ENCODE measurements around the gene SINHCAF.

- TF ChIP-seq EGR1 (IDR thresholded peaks at IDR 0.05; ENCODE audit: low read depth) (no peak), ZNF274 (IDR thresholded peaks at IDR 0.05; ENCODE audit: low read depth, low read length) (no peak), POLR2A (IDR thresholded peaks at IDR 0.05; ENCODE audit: borderline replicate concordance, extremely low read depth, insufficient read depth, insufficient read length) (no peak), REST (IDR thresholded peaks at IDR 0.05; ENCODE audit: low read depth) (no peak), CTCF (IDR thresholded peaks at IDR 0.05 in 2 of 3, conservative IDR thresholded peaks at IDR 0.05 in 1 of 3; ENCODE audit: borderline replicate concordance in 1 of 3, insufficient read depth in 1 of 3, low read depth in 2 of 3, low read length in 2 of 3) (no peak)
Measured at GRCh38 chr12:31259136-31259886, 66.6 kb downstream of the SINHCAF start.

Data from HCT116 (cell line).